NCI-H748 treated with DMSO at 0.1 percent for 48 hours (cell line): ENCODE results near the gene NABP2.

Experiments used
- DNase-seq: peaks from one replicate; lab custom pipeline; 2025; lab: John Stamatoyannopoulos, UW

Gene NABP2

DNA sequence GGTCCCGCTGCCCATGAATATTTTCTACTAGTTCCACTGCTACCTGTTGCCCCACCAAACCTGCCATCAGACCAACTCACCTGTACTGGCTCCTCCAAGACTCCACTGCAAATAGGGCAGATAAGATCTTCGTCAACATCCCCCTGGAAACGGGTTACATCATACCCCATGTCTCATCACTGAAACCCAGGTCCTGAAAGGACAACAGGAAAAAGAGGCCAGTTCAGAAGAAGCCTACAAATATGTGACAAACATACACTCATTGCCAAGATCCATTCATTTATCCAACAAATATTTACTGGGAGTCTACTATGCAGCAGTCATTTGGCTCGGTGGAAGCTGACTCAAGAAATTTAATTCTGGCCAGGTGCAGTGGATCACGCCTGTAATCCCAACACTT, 10.3 kb upstream of the NABP2 start:
- DNase-seq = no peak

DNA sequence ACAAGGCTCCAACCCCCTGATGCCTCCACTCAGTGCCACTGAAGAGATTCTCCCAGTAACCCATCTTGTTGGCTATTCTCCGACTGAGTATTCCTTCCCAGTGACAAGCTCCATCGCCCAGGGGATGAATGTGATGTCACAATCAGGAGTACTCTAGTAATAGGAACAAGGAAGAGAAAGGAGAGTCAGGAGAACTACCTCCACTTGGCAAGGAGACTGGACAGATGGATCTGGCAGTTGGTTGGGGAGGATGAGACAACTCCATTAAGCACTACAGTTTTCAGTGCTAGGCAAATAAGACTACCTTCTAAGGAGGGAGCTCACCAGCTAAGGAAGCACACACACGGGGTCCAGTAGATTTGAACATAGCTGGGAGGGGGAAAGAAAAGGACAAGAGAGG, 7.7 kb upstream of the NABP2 start:
- DNase-seq = no peak

DNA sequence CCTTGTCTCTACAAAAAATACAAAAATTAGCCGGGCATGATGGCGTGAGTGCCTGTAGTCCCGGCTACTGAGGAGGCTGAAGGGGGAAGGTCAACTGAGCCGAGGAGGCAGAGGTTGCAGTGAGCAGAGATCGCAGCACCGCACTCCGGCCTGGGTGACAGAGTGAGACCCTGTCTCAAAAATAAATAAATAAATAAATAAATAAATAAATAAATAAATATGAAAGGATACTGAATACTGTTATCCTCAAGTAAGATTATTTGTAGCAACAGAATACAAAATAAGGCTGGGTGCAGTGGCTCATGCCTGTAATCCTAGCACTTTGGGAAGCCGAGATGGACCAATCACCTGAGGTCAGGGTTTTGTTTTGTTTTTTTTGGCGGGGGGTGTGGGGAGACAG, 4.3 kb upstream of the NABP2 start:
- no peak for DNase-seq

DNA sequence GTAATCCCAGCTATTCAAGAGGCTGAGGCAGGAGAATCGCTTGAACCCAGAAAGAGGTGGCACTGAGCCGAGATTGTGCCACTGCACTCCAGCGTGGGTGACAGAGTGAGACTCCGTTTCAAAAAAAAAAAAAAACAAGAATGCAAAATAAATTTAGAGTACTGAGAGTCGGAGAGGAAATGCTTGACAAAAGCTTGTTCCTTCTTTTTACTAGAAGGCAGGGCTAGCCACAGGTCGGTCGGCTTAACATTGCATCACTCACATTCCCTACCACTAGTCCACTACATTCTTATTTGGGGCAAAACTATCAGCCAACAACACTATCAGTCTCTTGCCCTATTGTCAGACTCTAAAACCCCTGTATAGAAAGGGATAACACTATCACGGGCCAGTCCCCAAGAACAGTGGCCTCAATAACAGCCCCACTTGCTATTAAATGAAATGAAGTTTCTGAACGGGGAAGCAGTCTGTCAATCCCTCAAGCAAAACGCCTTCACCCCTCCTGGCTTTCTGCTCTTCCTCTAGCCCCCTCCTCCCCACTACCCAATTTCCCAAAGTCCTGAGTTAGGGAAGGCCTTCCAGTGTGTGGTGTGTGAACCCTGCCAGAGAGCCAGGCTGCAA, 3.4 kb upstream of the NABP2 start:
- no peak for DNase-seq

- DNase-seq = no peak
These were observed 2.8 kb upstream of the NABP2 start for GRCh38 chr12:56221232-56221756.

DNA sequence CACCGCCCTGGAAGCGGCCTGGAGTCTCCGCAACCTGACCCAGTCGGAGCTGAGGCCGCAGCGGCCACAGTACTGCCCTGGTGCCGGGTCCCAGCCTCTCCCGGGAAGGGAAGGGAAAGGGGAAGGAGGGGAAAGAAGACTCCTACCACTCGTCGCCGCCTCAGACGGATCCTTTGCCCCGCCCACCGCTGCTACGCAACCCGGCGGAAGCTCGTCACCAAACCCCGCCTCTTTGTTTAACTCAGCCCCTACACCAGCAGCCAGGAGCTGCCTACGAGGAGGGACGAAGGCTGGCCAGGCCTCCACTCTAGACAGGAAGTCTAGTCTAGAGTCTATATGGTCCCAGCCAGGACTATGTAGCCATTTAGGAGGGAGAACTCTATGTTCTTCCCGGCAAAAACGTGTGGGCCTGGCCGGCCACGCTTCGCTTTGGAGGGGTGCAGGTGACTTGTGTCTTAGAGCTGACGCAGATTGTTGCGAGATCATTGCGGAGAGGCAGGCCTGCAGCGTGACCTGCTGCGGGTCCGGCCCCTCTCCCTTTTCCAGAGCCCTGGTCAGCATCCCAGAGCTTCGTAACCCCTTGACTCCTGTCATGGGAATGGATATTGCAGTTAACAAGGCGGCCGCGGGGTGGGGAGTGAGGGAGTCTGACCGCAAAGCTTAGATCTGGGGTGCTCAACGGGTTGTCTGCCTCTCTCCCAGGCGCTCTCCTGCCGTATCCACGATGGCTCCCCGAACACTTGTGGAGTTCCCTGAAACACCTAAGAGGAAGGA, 2.2 kb upstream of the NABP2 start, which contains the start of gene RNF41:
Gene RNF41, minus strand, starts transcription at position 166 of the 774 bp plus-strand sequence. CDS start 7,875 bp downstream, outside the sequence.
- peak; percentile 93 for DNase-seq

GRCh38 chr12:56222531-56222895, 1.6 kb upstream of the NABP2 start:
- no peak for DNase-seq

- DNase-seq = no peak
These were observed 506 bp upstream of the NABP2 start for GRCh38 chr12:56223571-56224101.

GRCh38 chr12:56224954-56225353, 812 bp downstream of the NABP2 start:
- DNase-seq = no peak

GRCh38 chr12:56229082-56229481, 4.9 kb downstream of the NABP2 start:
- no peak for DNase-seq

- no peak for DNase-seq
These were observed 5.8 kb downstream of the NABP2 start, which contains the start of gene SLC39A5 for GRCh38 chr12:56229916-56230431. TSS of gene SLC39A5 (plus strand) at chr12:56230051. CDS start at chr12:56231275, 1,224 bp downstream.

DNA sequence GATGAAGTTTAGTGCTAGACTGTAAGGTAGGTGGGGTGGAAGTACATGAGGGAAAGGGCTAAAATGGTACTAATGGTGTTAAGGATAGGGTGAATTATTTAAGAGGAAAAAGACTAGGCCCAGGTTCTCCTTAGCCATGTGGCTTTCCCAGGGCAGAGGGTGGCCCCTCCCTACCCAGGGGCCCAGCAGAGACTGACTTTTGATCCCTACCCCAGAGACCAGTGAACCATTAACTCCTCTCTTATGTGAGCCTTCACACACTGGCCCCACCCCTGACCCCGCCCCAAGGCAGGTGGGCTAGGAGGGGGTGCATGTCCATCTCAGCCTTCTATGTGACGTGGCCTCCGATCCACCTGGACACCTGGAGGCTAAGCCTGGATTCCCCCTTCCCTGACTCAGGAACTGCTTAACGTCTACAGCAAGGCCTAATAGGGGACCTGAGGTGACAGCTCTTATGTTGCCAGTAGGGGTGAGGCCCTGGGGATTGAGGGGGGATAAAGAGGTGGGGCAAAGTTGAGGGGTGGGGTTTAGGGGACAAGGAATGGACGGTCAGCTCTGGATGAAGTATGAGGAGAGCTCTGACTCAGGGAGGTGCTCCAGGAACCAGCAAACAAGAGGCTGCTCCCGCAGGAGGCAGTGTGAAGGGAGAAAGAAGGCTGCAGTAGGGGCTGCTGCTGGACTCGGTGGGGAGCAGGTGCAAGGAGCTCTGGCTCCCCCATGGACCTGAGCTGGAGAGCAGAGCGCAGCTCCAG, 6.5 kb downstream of the NABP2 start:
- DNase-seq = no peak

- no peak for DNase-seq
These were observed 7.0 kb downstream of the NABP2 start for GRCh38 chr12:56231184-56231582.

DNA sequence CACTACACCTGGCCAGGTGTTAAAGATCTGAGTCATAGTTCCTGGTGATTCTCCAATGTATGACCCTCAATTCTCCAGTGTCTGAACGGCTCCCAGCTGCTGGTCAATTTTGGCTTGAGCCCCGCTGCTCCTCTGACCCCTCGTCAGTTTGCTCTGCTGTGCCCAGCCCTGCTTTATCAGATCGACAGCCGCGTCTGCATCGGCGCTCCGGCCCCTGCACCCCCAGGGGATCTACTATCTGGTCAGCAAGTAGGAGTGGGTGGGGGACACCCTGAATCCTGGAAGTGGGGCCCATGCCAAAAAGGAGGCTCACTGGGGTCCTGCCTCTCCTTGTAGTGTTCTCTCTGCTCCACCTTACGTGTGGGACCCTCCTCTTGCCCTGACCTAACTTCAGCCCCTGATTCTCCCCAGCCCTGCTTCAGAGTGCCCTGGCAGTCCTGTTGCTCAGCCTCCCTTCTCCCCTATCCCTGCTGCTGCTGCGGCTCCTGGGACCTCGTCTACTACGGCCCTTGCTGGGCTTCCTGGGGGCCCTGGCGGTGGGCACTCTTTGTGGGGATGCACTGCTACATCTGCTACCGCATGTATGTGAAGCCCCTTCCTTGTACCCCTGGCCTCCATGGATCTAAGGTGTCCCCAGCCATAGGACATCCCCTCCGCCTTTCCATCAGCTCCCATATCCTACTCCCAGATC, 10.7 kb downstream of the NABP2 start:
- DNase-seq = no peak

- DNase-seq = no peak
These were observed 11.9 kb downstream of the NABP2 start for GRCh38 chr12:56236091-56236490.

DNA sequence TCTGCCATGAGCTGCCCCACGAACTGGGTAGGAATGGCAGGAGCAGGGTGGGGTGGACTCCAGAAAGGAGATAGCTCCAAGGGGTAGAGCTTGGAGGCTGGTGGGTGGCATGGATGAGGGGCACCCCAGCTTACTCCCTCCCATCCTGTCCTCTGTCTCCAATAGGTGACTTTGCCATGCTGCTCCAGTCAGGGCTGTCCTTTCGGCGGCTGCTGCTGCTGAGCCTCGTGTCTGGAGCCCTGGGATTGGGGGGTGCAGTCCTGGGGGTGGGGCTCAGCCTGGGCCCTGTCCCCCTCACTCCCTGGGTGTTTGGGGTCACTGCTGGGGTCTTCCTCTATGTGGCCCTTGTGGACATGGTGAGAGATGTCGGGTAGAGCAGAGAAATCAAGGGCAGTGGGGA, 12.8 kb downstream of the NABP2 start:
- DNase-seq = no peak

GRCh38 chr12:56237552-56237951, 13.4 kb downstream of the NABP2 start:
- DNase-seq = no peak

GRCh38 chr12:56241424-56242303, 17.5 kb downstream of the NABP2 start:
- no peak for DNase-seq

GRCh38 chr12:56242986-56243385, 18.8 kb downstream of the NABP2 start:
- DNase-seq = no peak

GRCh38 chr12:56243731-56244181, 19.6 kb downstream of the NABP2 start:
- no peak for DNase-seq
